Upper lobe of left lung (tissue), 4 donors: ENCODE measurements around the gene NXPE3.

Source experiments
- POLR2A ChIP-seq, 4 donors: fragments of 450-650 bp; IDR thresholded peaks; one replicate each; pipeline ENCODE4 v1.5.1; 2016 to 2017; ENCODE audit warnings: antibody characterized with exemption in 4 of 4, mild to moderate bottlenecking in 2 of 4
- TF ChIP-seq, protein P1 (sequence below), 6 experiments: fragments of 450-650 bp in 4 of 6; fragments of 200-600 bp in 2 of 6; sonication (generic) in 2 of 6; IDR thresholded peaks; one replicate each; pipeline ENCODE4 v1.5.1; 2016 to 2019; ENCODE audit warnings: antibody characterized with exemption in 6 of 6

DNA sequence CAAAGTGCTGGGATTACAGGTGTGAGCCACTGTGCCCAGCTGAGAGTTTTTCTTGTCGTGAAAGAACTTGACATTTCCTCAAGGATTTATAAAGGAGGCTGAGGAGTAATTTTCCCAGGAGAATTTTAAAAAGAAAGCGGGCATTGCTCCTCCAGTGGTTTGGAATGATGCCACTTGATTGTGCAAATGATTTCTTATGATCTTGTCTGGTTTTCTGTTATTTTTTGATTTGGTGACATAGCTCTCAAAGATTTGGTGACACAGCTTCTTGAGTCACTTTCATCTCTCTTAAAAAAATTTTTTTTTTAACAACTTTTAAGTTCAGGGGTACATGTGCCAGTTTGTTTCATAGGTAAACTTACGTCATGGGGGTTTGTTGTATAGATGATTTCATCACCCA is 45.7 kb downstream of the NXPE3 start:
- TF ChIP-seq POLR2A (IDR thresholded peaks at IDR 0.05): no peak
- TF ChIP-seq, protein P1, sequence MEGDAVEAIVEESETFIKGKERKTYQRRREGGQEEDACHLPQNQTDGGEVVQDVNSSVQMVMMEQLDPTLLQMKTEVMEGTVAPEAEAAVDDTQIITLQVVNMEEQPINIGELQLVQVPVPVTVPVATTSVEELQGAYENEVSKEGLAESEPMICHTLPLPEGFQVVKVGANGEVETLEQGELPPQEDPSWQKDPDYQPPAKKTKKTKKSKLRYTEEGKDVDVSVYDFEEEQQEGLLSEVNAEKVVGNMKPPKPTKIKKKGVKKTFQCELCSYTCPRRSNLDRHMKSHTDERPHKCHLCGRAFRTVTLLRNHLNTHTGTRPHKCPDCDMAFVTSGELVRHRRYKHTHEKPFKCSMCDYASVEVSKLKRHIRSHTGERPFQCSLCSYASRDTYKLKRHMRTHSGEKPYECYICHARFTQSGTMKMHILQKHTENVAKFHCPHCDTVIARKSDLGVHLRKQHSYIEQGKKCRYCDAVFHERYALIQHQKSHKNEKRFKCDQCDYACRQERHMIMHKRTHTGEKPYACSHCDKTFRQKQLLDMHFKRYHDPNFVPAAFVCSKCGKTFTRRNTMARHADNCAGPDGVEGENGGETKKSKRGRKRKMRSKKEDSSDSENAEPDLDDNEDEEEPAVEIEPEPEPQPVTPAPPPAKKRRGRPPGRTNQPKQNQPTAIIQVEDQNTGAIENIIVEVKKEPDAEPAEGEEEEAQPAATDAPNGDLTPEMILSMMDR (IDR thresholded peaks at IDR 0.05): no peak
